ENCODE measurements around the gene TMEM183A. TPM values are rescaled to one million over a fixed set of nuclear protein-coding genes. Genes with fewer than 3 reads are reported as not detected.

TMEM183A gene
- total and polyA plus RNA-seq, 9 of the 15 experiments (the other 6 are each of a cell fraction or from before 2014, with no cell fraction given) = 23.4 to 190 (median 124) TPM

GRCh38 chr1:203059485-203059884 lies 52.3 kb downstream of the TMEM183A start:
- peaks cover 48 to 90% of the 10 kb centered on the region in 2 experiments for H3K27me3 ChIP-seq (ENCODE audit: control insufficient read depth in 2 of 2, insufficient read depth in 2 of 2, low read length in 2 of 2)
- no peaks in the 10 kb centered on the region for H3K36me3 ChIP-seq (ENCODE audit: control insufficient read depth, insufficient read depth, low read length)
- in situ Hi-C loops (cut with MboI) (no loop called here), intact Hi-C loops (cut with micrococcal nuclease) (no loop called here)
- peaks cover 0 to 5% of the 10 kb centered on the region in 2 experiments; a peak in 2 of 5 replicates for H3K4me1 ChIP-seq (replicated peaks in 1 of 2; ENCODE audit: control insufficient read depth in 2 of 2, insufficient read depth in 2 of 2, low read length in 2 of 2)
- H3K4me3 ChIP-seq = no peak overlapping the region
- POLR2A ChIA-PET = interaction anchor here (0.6 to 1.2 kb wide), 2 partner anchors 25 to 1393 kb away, joined by 3 to 5 read pairs; no protein-coding TSS in a partner anchor
- no peaks in the 10 kb centered on the region for H3K9me1 ChIP-seq (ENCODE audit: control insufficient read depth, insufficient read depth, low read length)
- TF ChIP-seq ZNF778 (CRISPR knock-in tag; IDR thresholded peaks at IDR 0.05) (no peak), ADNP (tag; IDR thresholded peaks at IDR 0.05) (no peak), HNRNPK (IDR thresholded peaks at IDR 0.05; ENCODE audit: low read depth, low read length, poor library complexity, severe bottlenecking) (no peak), HNRNPL (IDR thresholded peaks at IDR 0.05; ENCODE audit: low read depth, low read length) (no peak), E4F1 (CRISPR knock-in tag; IDR thresholded peaks at IDR 0.05; ENCODE audit: borderline replicate concordance) (no peak), MTA3 (IDR thresholded peaks at IDR 0.05; ENCODE audit: borderline replicate concordance) (no peak), POU5F1 (IDR thresholded peaks at IDR 0.05; ENCODE audit: borderline replicate concordance, low read depth, low read length, partially characterized antibody) (no peak), SNRNP70 (optimal IDR thresholded peaks at IDR 0.05; ENCODE audit: low read depth, low read length) (no peak), CHCHD3 (CRISPR knock-in tag; IDR thresholded peaks at IDR 0.05) (no peak), ZBTB11 (CRISPR knock-in tag; IDR thresholded peaks at IDR 0.05) (no peak)
- 4% methylated on average over 2 of the region's 2 CpGs for WGBS (ENCODE audit: insufficient coverage, low coverage, missing lambda C conversion rate)
- no peak overlapping the region for H2AFZ ChIP-seq (ENCODE audit: low read depth, low read length)
- no peak overlapping the region for H3K9ac ChIP-seq (ENCODE audit: insufficient read depth in 1 of 2, low read depth in 2 of 2, low read length in 2 of 2)
- no TSS peak for BruUV-seq (replicated peaks)
- no peaks in the 10 kb centered on the region for H3K9me3 ChIP-seq (replicated peaks; ENCODE audit: control insufficient read depth, insufficient read depth, low read depth, low read length)
- ATAC-seq (no peak), DNase-seq (ENCODE audit: extremely low read depth in 1 of 4, low spot score in 3 of 4) (no peak), FAIRE-seq (no peak)
- H4K20me1 ChIP-seq (replicated peaks; ENCODE audit: control insufficient read depth, insufficient read depth, low read length) = peaks cover 4% of the 10 kb centered on the region; the same call in 1 of the 2 replicates
- H3K79me2 ChIP-seq (ENCODE audit: control insufficient read depth, insufficient read depth, low read length) = no peaks in the 10 kb centered on the region
- CTCF ChIA-PET (ENCODE audit: low intra/inter-chr PET ratio) = no interaction called here
- no peak overlapping the region for H3K27ac ChIP-seq (ENCODE audit: extremely low read depth, low read depth, low read length)
- no peak overlapping the region for H3K4me2 ChIP-seq (ENCODE audit: insufficient read depth, low read length)
